Activated gamma-delta T cell treated with Interleukin-2 at 50 U/mL for 16 hours (primary cell): Measurements from ENCODE around the gene WNK1.
"Not testable (repeated sequence)": the region's sequence is repeated elsewhere in the genome, so short reads cannot be mapped to it uniquely, and the experiment has no call there.

Experiments
- DNase-seq: peaks from one replicate; pipeline ENCODE4 v3.0.0-alpha.2; 2020

Gene WNK1

GRCh38 chr12:749751-750270 is 2.6 kb upstream of the WNK1 start:
- no peak for DNase-seq

- no peak for DNase-seq
Measured at GRCh38 chr12:750366-751191, 1.8 kb upstream of the WNK1 start.

- DNase-seq, result peak; percentile 79
Measured at GRCh38 chr12:751192-751998, 984 bp upstream of the WNK1 start.

- DNase-seq, result peak; percentile 35
Measured at GRCh38 chr12:752695-753610, 574 bp downstream of the WNK1 start.

GRCh38 chr12:753611-754472 is 1.5 kb downstream of the WNK1 start:
- peak; percentile 32 for DNase-seq

- no peak for DNase-seq
Measured at GRCh38 chr12:754473-754820, 2.1 kb downstream of the WNK1 start.

- DNase-seq, result no peak
Measured at GRCh38 chr12:754851-755562, 2.6 kb downstream of the WNK1 start.

- no peak for DNase-seq
Measured at GRCh38 chr12:759628-760027, 7.2 kb downstream of the WNK1 start.

- DNase-seq, result no peak
Measured at GRCh38 chr12:761256-761655, 8.9 kb downstream of the WNK1 start.

- DNase-seq, result no peak
Measured at GRCh38 chr12:765840-766239, 13.5 kb downstream of the WNK1 start.

GRCh38 chr12:768434-768833 is 16.1 kb downstream of the WNK1 start:
- DNase-seq, result no peak

GRCh38 chr12:770479-770878 is 18.1 kb downstream of the WNK1 start:
- no peak for DNase-seq

GRCh38 chr12:772056-772697 is 19.8 kb downstream of the WNK1 start:
- DNase-seq, result no peak

GRCh38 chr12:774051-774614 is 21.8 kb downstream of the WNK1 start:
- no peak for DNase-seq

- not testable (repeated sequence) for DNase-seq
Measured at GRCh38 chr12:775973-776771, 23.8 kb downstream of the WNK1 start.

- DNase-seq, result not testable (repeated sequence)
Measured at GRCh38 chr12:776772-777373, 24.5 kb downstream of the WNK1 start.

- DNase-seq, result no peak
Measured at GRCh38 chr12:777550-778047, 25.2 kb downstream of the WNK1 start.

GRCh38 chr12:778615-779014 is 26.2 kb downstream of the WNK1 start:
- DNase-seq, result no peak
